ENCODE data around the gene PLCXD3. TPM values are rescaled to one million over a fixed set of nuclear protein-coding genes. Genes with fewer than 3 reads are reported as not detected.

Gene PLCXD3
- total RNA-seq, 2 donors from 2014 or later = 44.5 to 68.3 TPM

- no peak for DNase-seq (ENCODE audit: low spot score)
- H3K27ac ChIP-seq = no peak overlapping the region
- TF ChIP-seq CTCF (IDR thresholded peaks at IDR 0.05) = no peak
Observed at GRCh38 chr5:41337724-41338123, 172.7 kb downstream of the PLCXD3 start.

GRCh38 chr5:41337216-41337615 lies 173.2 kb downstream of the PLCXD3 start:
- Histone ChIP-seq H3K4me3 (no peak overlapping the region), H3K36me3 (no peaks in the 10 kb centered on the region), H3K27me3 (no peaks in the 10 kb centered on the region), H3K9me3 (no peaks in the 10 kb centered on the region), H3K4me1 (peaks cover 0 to 29% of the 10 kb centered on the region in 2 donors), H3K27ac (no peak overlapping the region)
- TF ChIP-seq CTCF (IDR thresholded peaks at IDR 0.05) = no peak
- DNase-seq (ENCODE audit: low spot score) = no peak

More at GRCh38 chr5:41337724-41338123, 172.7 kb downstream of the PLCXD3 start:
- H3K9me3 ChIP-seq = no peaks in the 10 kb centered on the region
- no peak overlapping the region for H3K4me3 ChIP-seq
- H3K27me3 ChIP-seq = no peaks in the 10 kb centered on the region
- peaks cover 0 to 29% of the 10 kb centered on the region in 2 donors for H3K4me1 ChIP-seq
- no peaks in the 10 kb centered on the region for H3K36me3 ChIP-seq

- Histone ChIP-seq H3K4me3 (no peak overlapping the region), H3K27me3 (no peaks in the 10 kb centered on the region), H3K27ac (no peak overlapping the region), H3K4me1 (peaks cover 0 to 29% of the 10 kb centered on the region in 2 donors), H3K9me3 (no peaks in the 10 kb centered on the region), H3K36me3 (no peaks in the 10 kb centered on the region)
- no peak for TF ChIP-seq CTCF (IDR thresholded peaks at IDR 0.05)
- no peak for DNase-seq (ENCODE audit: low spot score)
Observed at GRCh38 chr5:41336471-41336870, 173.9 kb downstream of the PLCXD3 start.

GRCh38 chr5:41335596-41336181 lies 174.7 kb downstream of the PLCXD3 start:
- no peak for DNase-seq (ENCODE audit: low spot score)
- no peaks in the 10 kb centered on the region for H3K36me3 ChIP-seq
- H3K4me1 ChIP-seq = peaks cover 0 to 29% of the 10 kb centered on the region in 2 donors
- no peak for TF ChIP-seq CTCF (IDR thresholded peaks at IDR 0.05)
- no peak overlapping the region for H3K4me3 ChIP-seq
- peak overlapping the region; percentile 52 to 59 for H3K27ac ChIP-seq
- H3K9me3 ChIP-seq = no peaks in the 10 kb centered on the region
- H3K27me3 ChIP-seq = no peaks in the 10 kb centered on the region

DNA sequence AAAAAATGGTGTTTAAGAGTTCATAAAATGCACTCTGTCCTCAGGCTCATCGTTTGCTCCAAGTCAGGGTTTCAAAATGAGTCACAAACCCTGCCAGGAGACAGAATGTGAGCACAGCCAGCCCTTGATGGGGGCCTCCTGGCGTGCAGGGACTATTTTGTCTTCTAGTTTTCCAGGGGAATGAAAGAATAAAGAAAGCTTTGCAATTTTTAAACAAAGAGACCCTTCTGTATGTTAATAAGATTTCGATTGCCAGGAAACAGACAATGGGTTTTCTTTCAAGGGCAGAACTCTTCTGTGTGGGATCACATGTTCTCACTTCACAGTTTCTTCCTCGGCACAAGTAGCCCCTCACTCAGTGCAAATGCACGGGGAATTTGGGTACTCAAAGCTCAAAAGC lies 175.6 kb downstream of the PLCXD3 start:
- Histone ChIP-seq H3K27me3 (no peaks in the 10 kb centered on the region), H3K27ac (peak overlapping the region; percentile 52 to 59), H3K4me1 (peaks cover 0 to 29% of the 10 kb centered on the region in 2 donors), H3K36me3 (no peaks in the 10 kb centered on the region), H3K4me3 (no peak overlapping the region), H3K9me3 (no peaks in the 10 kb centered on the region)
- DNase-seq (ENCODE audit: low spot score) = no peak
- TF ChIP-seq CTCF (IDR thresholded peaks at IDR 0.05) = no peak

DNA sequence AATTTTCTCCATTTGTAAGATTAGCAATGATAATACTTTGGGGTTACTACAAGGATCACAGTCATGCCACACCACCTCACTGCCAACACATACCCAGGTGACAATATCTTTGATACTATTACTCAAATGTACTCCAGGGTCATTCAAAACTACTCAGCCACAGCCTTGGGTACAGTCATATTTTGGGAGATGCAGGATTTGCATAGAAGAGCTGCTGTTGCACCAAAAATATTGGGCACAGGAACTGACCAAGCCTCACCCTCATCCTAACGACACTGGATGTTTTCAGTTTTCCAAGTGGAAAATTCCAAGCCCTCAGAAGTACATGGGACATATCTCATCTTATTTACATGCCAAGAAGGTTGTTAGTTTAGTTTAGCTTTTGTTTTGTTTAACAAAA lies 176.2 kb downstream of the PLCXD3 start:
- Histone ChIP-seq H3K9me3 (no peaks in the 10 kb centered on the region), H3K27me3 (no peaks in the 10 kb centered on the region), H3K36me3 (no peaks in the 10 kb centered on the region), H3K4me1 (peaks cover 0 to 29% of the 10 kb centered on the region in 2 donors), H3K27ac (peak overlapping the region; percentile 52 to 59), H3K4me3 (no peak overlapping the region)
- no peak for TF ChIP-seq CTCF (IDR thresholded peaks at IDR 0.05)
- no peak for DNase-seq (ENCODE audit: low spot score)

All from right atrium auricular region (tissue), 2 donors.